Ishikawa (cell line): Measurements from ENCODE around the gene MEPCE.

Source experiments
- CEBPB ChIP-seq: IDR thresholded peaks from 2 replicates; pipeline ENCODE4 v1.6.1; 2012
- CREB1 ChIP-seq: IDR thresholded peaks from 2 replicates; pipeline ENCODE4 v1.6.1; 2012; ENCODE audit warnings: low read depth
- EGR1 ChIP-seq: IDR thresholded peaks from 2 replicates; pipeline ENCODE4 v1.6.1; 2012
- EP300 ChIP-seq: IDR thresholded peaks from 2 replicates; pipeline ENCODE4 v1.6.1; 2012; ENCODE audit warnings: borderline replicate concordance
- FOXM1 ChIP-seq: IDR thresholded peaks from 2 replicates; pipeline ENCODE4 v1.6.1; 2012; ENCODE audit warnings: low read depth, borderline replicate concordance
- NFIC ChIP-seq: IDR thresholded peaks from 2 replicates; pipeline ENCODE4 v1.6.1; 2012
- RAD21 ChIP-seq: IDR thresholded peaks from 2 replicates; pipeline ENCODE4 v1.6.1; 2012; ENCODE audit warnings: low read depth
- REST ChIP-seq: IDR thresholded peaks from 2 replicates; pipeline ENCODE4 v1.6.1; 2012; ENCODE audit warnings: low read depth, mild to moderate bottlenecking
- TAF1 ChIP-seq: IDR thresholded peaks from 2 replicates; pipeline ENCODE4 v1.6.1; 2012; ENCODE audit warnings: low read depth, mild to moderate bottlenecking
- TCF12 ChIP-seq: IDR thresholded peaks from 2 replicates; pipeline ENCODE4 v1.6.1; 2012; ENCODE audit warnings: low read depth
- TEAD4 ChIP-seq: IDR thresholded peaks from 2 replicates; pipeline ENCODE4 v1.6.1; 2012
- USF1 ChIP-seq: IDR thresholded peaks from 2 replicates; pipeline ENCODE4 v1.6.1; 2012
- YY1 ChIP-seq: IDR thresholded peaks from 2 replicates; pipeline ENCODE4 v1.6.1; 2012; ENCODE audit warnings: low read depth
- ZBTB7A ChIP-seq: IDR thresholded peaks from 2 replicates; pipeline ENCODE4 v1.6.1; 2012; ENCODE audit warnings: low read depth
- TF ChIP-seq, protein P1 (sequence below): IDR thresholded peaks from 2 replicates; pipeline ENCODE4 v1.6.1; 2012

Gene MEPCE

GRCh38 chr7:100472854-100473499 is 43.3 kb downstream of the MEPCE start:
- TF ChIP-seq FOXM1 = no peak
- no peak for TF ChIP-seq NFIC
- no peak for TF ChIP-seq RAD21
- no peak for TF ChIP-seq USF1
- no peak for TF ChIP-seq ZBTB7A
- TF ChIP-seq YY1 = no peak
- TF ChIP-seq REST = no peak
- TF ChIP-seq TAF1 = no peak
- no peak for TF ChIP-seq TEAD4
- no peak for TF ChIP-seq TCF12
- no peak for TF ChIP-seq CREB1
- TF ChIP-seq, protein P1, sequence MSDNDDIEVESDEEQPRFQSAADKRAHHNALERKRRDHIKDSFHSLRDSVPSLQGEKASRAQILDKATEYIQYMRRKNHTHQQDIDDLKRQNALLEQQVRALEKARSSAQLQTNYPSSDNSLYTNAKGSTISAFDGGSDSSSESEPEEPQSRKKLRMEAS = no peak
- TF ChIP-seq CEBPB = no peak
- TF ChIP-seq EP300 = no peak
- TF ChIP-seq EGR1 = no peak

DNA sequence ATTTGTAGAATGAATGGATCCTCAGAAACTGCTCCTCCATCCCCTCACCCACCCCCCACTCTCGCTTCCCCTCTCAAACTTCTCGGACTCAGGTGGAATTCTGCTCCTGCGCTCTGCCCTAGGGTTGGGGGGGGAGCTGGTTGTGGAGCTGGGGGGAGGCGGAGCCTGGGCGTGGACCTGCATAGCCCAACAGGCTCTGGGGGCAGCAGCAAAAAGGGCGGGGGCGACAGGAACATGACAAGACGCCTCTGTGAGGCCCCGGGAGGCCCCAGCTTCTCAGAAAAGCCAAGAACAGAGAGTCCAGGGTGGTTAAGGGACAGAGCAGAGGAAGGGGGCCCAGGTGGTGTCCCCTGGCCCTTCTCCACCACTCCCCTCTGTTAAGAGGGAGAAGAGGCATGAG is 45.9 kb downstream of the MEPCE start:
- no peak for TF ChIP-seq ZBTB7A
- TF ChIP-seq NFIC = no peak
- TF ChIP-seq TEAD4 = no peak
- TF ChIP-seq REST = no peak
- TF ChIP-seq, protein P1 = no peak
- no peak for TF ChIP-seq FOXM1
- no peak for TF ChIP-seq TCF12
- no peak for TF ChIP-seq CREB1
- no peak for TF ChIP-seq EP300
- TF ChIP-seq EGR1 = no peak
- TF ChIP-seq TAF1 = no peak
- TF ChIP-seq YY1 = no peak
- TF ChIP-seq USF1 = no peak
- TF ChIP-seq CEBPB = no peak
- no peak for TF ChIP-seq RAD21

DNA sequence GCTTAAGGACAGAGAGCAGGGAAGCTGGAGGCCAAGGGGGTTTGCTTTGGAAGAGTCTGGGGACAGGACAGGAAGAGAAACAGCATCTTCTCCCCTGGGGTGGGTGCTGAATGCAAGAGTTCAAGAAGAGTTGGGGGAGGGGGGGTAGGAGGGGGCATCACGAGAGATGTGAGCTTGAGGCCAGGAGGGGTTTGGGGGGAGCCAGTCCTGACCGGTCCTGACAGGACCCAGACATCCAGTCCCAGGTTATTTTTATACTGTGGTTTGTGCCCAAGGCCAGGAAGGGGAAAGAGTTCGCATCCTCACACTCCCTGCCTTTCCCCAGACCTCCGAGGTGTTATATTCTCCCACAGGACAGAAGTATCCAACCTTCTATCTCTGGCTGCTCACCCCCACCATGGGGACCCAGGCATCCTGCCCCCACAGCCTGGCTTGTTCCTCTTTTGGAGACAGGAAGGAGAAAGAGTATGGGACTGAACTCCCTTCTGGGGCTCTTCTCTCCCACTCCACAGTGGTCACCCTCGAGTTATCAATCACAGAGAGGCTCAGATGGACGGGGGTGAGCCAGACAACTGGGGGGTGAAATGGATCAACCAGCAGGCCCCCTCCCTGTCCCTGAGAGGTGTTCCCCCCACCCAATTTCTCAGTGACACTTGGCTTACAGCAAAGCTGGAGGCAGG is 46.6 kb downstream of the MEPCE start:
- TF ChIP-seq CEBPB (no peak), TEAD4 (no peak), NFIC (no peak), RAD21 (no peak), YY1 (no peak), TCF12 (no peak), ZBTB7A (no peak), EP300 (no peak), REST (no peak), FOXM1 (no peak), EGR1 (no peak), USF1 (no peak), CREB1 (no peak), TAF1 (no peak)
- TF ChIP-seq, protein P1 = no peak
